ENCODE results near the gene MVB12A.

DNA sequence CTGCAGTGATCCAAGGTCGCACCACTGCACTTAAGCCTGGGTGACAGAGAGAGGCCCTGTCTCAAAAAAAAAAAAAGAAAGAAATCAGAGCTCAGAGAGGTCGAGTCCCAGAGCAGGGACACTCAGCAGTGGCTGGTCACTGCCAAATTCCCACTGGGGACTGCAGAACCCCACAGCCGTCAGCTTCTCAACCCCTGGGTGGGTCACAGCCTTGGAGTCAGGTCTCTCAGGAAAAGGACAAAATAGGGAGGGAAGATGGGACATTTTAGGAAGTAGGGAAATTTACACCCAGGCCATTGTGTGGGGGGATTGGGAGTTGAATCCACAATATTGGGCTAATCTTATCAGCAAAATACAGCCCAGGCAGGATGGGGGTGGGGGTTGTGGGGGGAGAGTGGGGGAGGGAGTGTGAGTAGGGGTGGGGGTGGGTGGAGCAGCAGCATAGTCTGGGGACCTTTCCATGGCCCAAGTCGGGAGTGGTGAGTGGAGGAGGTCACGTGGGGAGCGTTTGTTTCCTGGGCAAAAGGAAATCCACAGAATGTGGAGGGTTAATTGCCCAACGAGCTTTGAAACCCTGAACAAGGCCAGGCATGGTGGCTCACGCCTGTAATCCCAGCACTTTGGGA is 20.8 kb upstream of the MVB12A start:
- TF ChIP-seq POLR2A (IDR thresholded peaks at IDR 0.05) (no peak), CTCF (IDR thresholded peaks at IDR 0.05) (no peak), EP300 (IDR thresholded peaks at IDR 0.05) (no peak)
